Measurements from ENCODE around the gene NT5E.

Gene NT5E

GRCh38 chr6:85421972-85422371, 27.9 kb upstream of the NT5E start:
- peak; percentile 43 for DNase-seq (ENCODE audit: low read depth)

- DNase-seq (ENCODE audit: low read depth) = no peak
Measured at GRCh38 chr6:85422996-85423395, 26.9 kb upstream of the NT5E start.

GRCh38 chr6:85424981-85425380, 24.9 kb upstream of the NT5E start:
- no peak for DNase-seq (ENCODE audit: low read depth)

- no peak for DNase-seq (ENCODE audit: low read depth)
Measured at GRCh38 chr6:85425997-85426396, 23.9 kb upstream of the NT5E start.

GRCh38 chr6:85428486-85428885, 21.4 kb upstream of the NT5E start:
- no peak for DNase-seq (ENCODE audit: low read depth)

GRCh38 chr6:85429346-85429745, 20.5 kb upstream of the NT5E start:
- no peak for DNase-seq (ENCODE audit: low read depth)

GRCh38 chr6:85431271-85431670, 18.6 kb upstream of the NT5E start:
- DNase-seq (ENCODE audit: low read depth) = no peak

GRCh38 chr6:85432554-85432953, 17.3 kb upstream of the NT5E start:
- DNase-seq (ENCODE audit: low read depth) = no peak

GRCh38 chr6:85435851-85436250, 14.0 kb upstream of the NT5E start:
- DNase-seq (ENCODE audit: low read depth) = no peak

GRCh38 chr6:85436411-85436810, 13.5 kb upstream of the NT5E start:
- no peak for DNase-seq (ENCODE audit: low read depth)

GRCh38 chr6:85436939-85437495, 12.9 kb upstream of the NT5E start:
- DNase-seq (ENCODE audit: low read depth) = no peak

GRCh38 chr6:85443349-85444117, 6.3 kb upstream of the NT5E start:
- DNase-seq (ENCODE audit: low read depth) = no peak

- DNase-seq (ENCODE audit: low read depth) = peak; percentile 93
Measured at GRCh38 chr6:85449388-85449817, 480 bp upstream of the NT5E start.

- peak; percentile 46 for DNase-seq (ENCODE audit: low read depth)
Measured at GRCh38 chr6:85451565-85452306, 1.9 kb downstream of the NT5E start.

- peak; percentile 91 for DNase-seq (ENCODE audit: low read depth)
Measured at GRCh38 chr6:85452441-85452881, 2.6 kb downstream of the NT5E start.

GRCh38 chr6:85453052-85453451, 3.2 kb downstream of the NT5E start:
- DNase-seq (ENCODE audit: low read depth) = no peak

- DNase-seq (ENCODE audit: low read depth) = peak; percentile 18
Measured at GRCh38 chr6:85453490-85453889, 3.6 kb downstream of the NT5E start.

- DNase-seq (ENCODE audit: low read depth) = no peak
Measured at GRCh38 chr6:85455471-85456026, 5.7 kb downstream of the NT5E start.

- DNase-seq (ENCODE audit: low read depth) = no peak
Measured at GRCh38 chr6:85456782-85457181, 6.9 kb downstream of the NT5E start.

- DNase-seq (ENCODE audit: low read depth) = no peak
Measured at GRCh38 chr6:85458184-85458583, 8.3 kb downstream of the NT5E start.

GRCh38 chr6:85458782-85459181, 8.9 kb downstream of the NT5E start:
- DNase-seq (ENCODE audit: low read depth) = no peak

- peak; percentile 93 for DNase-seq (ENCODE audit: low read depth)
Measured at GRCh38 chr6:85459224-85459901, 9.5 kb downstream of the NT5E start.

Data from ELR (cell line).